H9 (cell line): ENCODE measurements around the gene MCF2L. TPM values are rescaled to one million over a fixed set of nuclear protein-coding genes. Genes with fewer than 3 reads are reported as not detected.

Experiments used
- DNase-seq: peaks from one replicate; pipeline ENCODE4 v3.0.0-alpha.2; 2017
- H2AFZ ChIP-seq: one replicate; pipeline ENCODE4 v1.6.1; 2013; ENCODE audit warnings: mild to moderate bottlenecking, low read length, control low read depth, moderate library complexity
- H2AK5ac ChIP-seq: 2 replicates; pipeline ENCODE4 v1.6.1; 2013; ENCODE audit warnings: low read length, control low read depth, mixed read lengths; ENCODE audit not compliant: insufficient read length
- H2BK120ac ChIP-seq: one replicate; pipeline ENCODE4 v1.6.1; 2013; ENCODE audit warnings: low read depth, mild to moderate bottlenecking, low read length, control low read depth, inconsistent platforms; ENCODE audit not compliant: poor library complexity, severe bottlenecking
- H2BK12ac ChIP-seq: 2 replicates; pipeline ENCODE4 v1.6.1; 2013; ENCODE audit warnings: low read length, control low read depth, mixed read lengths, low read depth; ENCODE audit not compliant: insufficient read length
- H2BK15ac ChIP-seq: 2 replicates; pipeline ENCODE4 v1.6.1; 2013; ENCODE audit warnings: low read depth, low read length, control low read depth
- H2BK20ac ChIP-seq: one replicate; pipeline ENCODE4 v1.6.1; 2013; ENCODE audit warnings: low read depth, mild to moderate bottlenecking, low read length, control low read depth, inconsistent platforms; ENCODE audit not compliant: poor library complexity, severe bottlenecking
- H2BK5ac ChIP-seq: 2 replicates; pipeline ENCODE4 v1.6.1; 2013; ENCODE audit warnings: low read length, control low read depth, mixed read lengths; ENCODE audit not compliant: insufficient read length
- H3K14ac ChIP-seq: 2 replicates; pipeline ENCODE4 v1.6.1; 2013; ENCODE audit warnings: low read length, control low read depth; ENCODE audit not compliant: insufficient read depth
- H3K18ac ChIP-seq: 2 replicates; pipeline ENCODE4 v1.6.1; 2013; ENCODE audit warnings: low read depth, mild to moderate bottlenecking, mixed read lengths, low read length, control low read depth; ENCODE audit not compliant: insufficient read length
- H3K23ac ChIP-seq: 2 replicates; pipeline ENCODE4 v1.6.1; 2013; ENCODE audit warnings: low read length, control low read depth, mixed read lengths, low read depth; ENCODE audit not compliant: insufficient read length
- H3K23me2 ChIP-seq: 2 replicates; pipeline ENCODE4 v1.6.1; 2013; ENCODE audit warnings: low read depth, mild to moderate bottlenecking, mixed read lengths, low read length, control low read depth; ENCODE audit not compliant: insufficient read length, poor library complexity, severe bottlenecking
- H3K27ac ChIP-seq: 2 replicates; pipeline ENCODE4 v1.5.1; 2013; ENCODE audit warnings: low read length, control low read depth, mixed read lengths, low read depth; ENCODE audit not compliant: insufficient read length
- H3K27me3 ChIP-seq: 2 replicates; pipeline ENCODE4 v1.6.1; 2013; ENCODE audit warnings: low read length, control low read depth, inconsistent platforms; ENCODE audit not compliant: insufficient read depth
- H3K4ac ChIP-seq: 2 replicates; pipeline ENCODE4 v1.6.1; 2013; ENCODE audit warnings: low read depth, mild to moderate bottlenecking, control low read depth, inconsistent platforms, low read length, moderate library complexity
- H3K4me1 ChIP-seq: 2 replicates; pipeline ENCODE4 v1.6.1; 2013; ENCODE audit warnings: low read length, control low read depth, inconsistent platforms; ENCODE audit not compliant: insufficient read depth
- H3K4me2 ChIP-seq: 2 replicates; pipeline ENCODE4 v1.6.1; 2013; ENCODE audit warnings: low read length, control low read depth, mixed read lengths; ENCODE audit not compliant: insufficient read length, insufficient read depth
- H3K56ac ChIP-seq: 2 replicates; pipeline ENCODE4 v1.6.1; 2013; ENCODE audit warnings: low read depth, mild to moderate bottlenecking, mixed read lengths, low read length, control low read depth; ENCODE audit not compliant: insufficient read length
- H3K79me1 ChIP-seq: 2 replicates; pipeline ENCODE4 v1.6.1; 2013; ENCODE audit warnings: low read depth, mild to moderate bottlenecking, moderate library complexity, low read length, control low read depth, inconsistent platforms; ENCODE audit not compliant: insufficient read depth, poor library complexity, severe bottlenecking
- H3K79me2 ChIP-seq: 2 replicates; pipeline ENCODE4 v1.6.1; 2013; ENCODE audit warnings: low read length, control low read depth, inconsistent platforms; ENCODE audit not compliant: insufficient read depth
- H3K9ac ChIP-seq: 2 replicates; pipeline ENCODE4 v1.6.1; 2013; ENCODE audit warnings: low read length, control low read depth, mixed read lengths; ENCODE audit not compliant: insufficient read length; ENCODE audit errors: extremely low read depth
- H3K9me3 ChIP-seq: one replicate; pipeline ENCODE4 v1.6.1; 2013; ENCODE audit warnings: low read depth, low read length, inconsistent platforms; ENCODE audit not compliant: control insufficient read depth
- H3T11ph ChIP-seq: one replicate; pipeline ENCODE4 v1.6.1; 2013; ENCODE audit warnings: mild to moderate bottlenecking, low read length, control low read depth, inconsistent platforms
- H4K20me1 ChIP-seq: one replicate; pipeline ENCODE4 v1.6.1; 2013; ENCODE audit not compliant: control insufficient read depth, insufficient read length, insufficient read depth
- H4K5ac ChIP-seq: 2 replicates; pipeline ENCODE4 v1.6.1; 2013; ENCODE audit warnings: low read depth, mild to moderate bottlenecking, mixed read lengths, low read length, control low read depth; ENCODE audit not compliant: insufficient read length
- H4K8ac ChIP-seq: replicated peaks from 2 replicates; pipeline ENCODE4 v1.6.1; 2013; ENCODE audit warnings: low read length, control low read depth, mixed read lengths, low read depth; ENCODE audit not compliant: insufficient read length
- H4K91ac ChIP-seq: 2 replicates; pipeline ENCODE4 v1.6.1; 2013; ENCODE audit warnings: low read depth, mild to moderate bottlenecking, moderate library complexity, mixed read lengths, low read length, control low read depth; ENCODE audit not compliant: insufficient read length
- H3K27ac Mint-ChIP-seq, 3 experiments: 2 replicates in 2 of 3; 3 replicates in 1 of 3; pipeline ENCODE4 v1.8.0; 2020 to 2021; ENCODE audit warnings: mixed read lengths in 3 of 3, mild to moderate bottlenecking in 1 of 3, moderate library complexity in 1 of 3
- H3K27me3 Mint-ChIP-seq: 2 replicates; pipeline ENCODE4 v1.8.0; 2021; ENCODE audit warnings: low read depth, mild to moderate bottlenecking, moderate library complexity, mixed read lengths
- H3K36me3 Mint-ChIP-seq, 3 experiments: 2 replicates in 2 of 3; 3 replicates in 1 of 3; pipeline ENCODE4 v1.8.0; 2020 to 2021; ENCODE audit warnings: low read depth in 3 of 3, mixed read lengths in 3 of 3; ENCODE audit not compliant: insufficient read depth in 1 of 3
- H3K4me1 Mint-ChIP-seq, 2 experiments: 2 replicates each; pipeline ENCODE4 v1.8.0; 2020; ENCODE audit warnings: mixed read lengths in 2 of 2
- H3K4me3 Mint-ChIP-seq, 2 experiments: 2 replicates in 1 of 2; 3 replicates in 1 of 2; pipeline ENCODE4 v1.8.0; 2020 to 2021; ENCODE audit warnings: mild to moderate bottlenecking in 2 of 2, mixed read lengths in 2 of 2, moderate library complexity in 1 of 2
- H3K9me3 Mint-ChIP-seq, 2 experiments: 2 replicates in 1 of 2; 3 replicates in 1 of 2; pipeline ENCODE4 v1.8.0; 2020; ENCODE audit warnings: mild to moderate bottlenecking in 2 of 2, mixed read lengths in 2 of 2, moderate library complexity in 1 of 2
- WGBS: extraction: QIAGEN DNeasy Blood & Tissue Kit; methylation state at CpG from one replicate; pipeline ENCODE4 v1.1.7; 2013; ENCODE audit warnings: missing lambda C conversion rate, low lambda C conversion rate, mixed read lengths; ENCODE audit not compliant: insufficient read length; ENCODE audit errors: extremely low coverage; 5-methylcytosine and 5-hydroxymethylcytosine counted together
- total RNA-seq: library from RNA; stranded (reverse); gene quantifications from 2 replicates; pipeline ENCODE4 v1.2.1, GENCODE V29; 2021
- TF ChIP-seq, protein P1 (sequence below): fragments of 200-600 bp; sonication (generic); conservative IDR thresholded peaks from 3 replicates; pipeline ENCODE4 v1.8.0; 2021; ENCODE audit warnings: antibody characterized with exemption, mild to moderate bottlenecking

The MCF2L gene
- total RNA-seq, 1 experiment from 2014 or later: 18.5 TPM

GRCh38 chr13:113087923-113088690, 119.1 kb downstream of the MCF2L start:
- H2AK5ac ChIP-seq: no peak overlapping the region
- H4K91ac ChIP-seq: no peak overlapping the region
- H2BK20ac ChIP-seq: no peak overlapping the region
- no peak overlapping the region for H3K9ac ChIP-seq
- no peaks in the 10 kb centered on the region for H3K79me1 ChIP-seq
- H3K27me3 Mint-ChIP-seq: peaks cover 1% of the 10 kb centered on the region; the same call in 1 of the 2 replicates
- H4K5ac ChIP-seq: no peak overlapping the region
- H3T11ph ChIP-seq: no peak overlapping the region
- H3K23me2 ChIP-seq: no peaks in the 10 kb centered on the region
- no CpG with 5 or more reads among the region's 40 CpGs for WGBS
- H2BK15ac ChIP-seq: no peak overlapping the region
- H3K27ac Mint-ChIP-seq: peak overlapping the region in 1 of 3 experiments; percentile 79; a peak in 1 of 7 replicates
- no peak overlapping the region for H3K4me2 ChIP-seq
- no peaks in the 10 kb centered on the region for H3K9me3 Mint-ChIP-seq
- no peak overlapping the region for H2BK120ac ChIP-seq
- H3K9me3 ChIP-seq: no peaks in the 10 kb centered on the region
- H3K18ac ChIP-seq: no peak overlapping the region
- H3K4me1 Mint-ChIP-seq: peaks cover 12 to 18% of the 10 kb centered on the region in 2 experiments
- TF ChIP-seq, protein P1, sequence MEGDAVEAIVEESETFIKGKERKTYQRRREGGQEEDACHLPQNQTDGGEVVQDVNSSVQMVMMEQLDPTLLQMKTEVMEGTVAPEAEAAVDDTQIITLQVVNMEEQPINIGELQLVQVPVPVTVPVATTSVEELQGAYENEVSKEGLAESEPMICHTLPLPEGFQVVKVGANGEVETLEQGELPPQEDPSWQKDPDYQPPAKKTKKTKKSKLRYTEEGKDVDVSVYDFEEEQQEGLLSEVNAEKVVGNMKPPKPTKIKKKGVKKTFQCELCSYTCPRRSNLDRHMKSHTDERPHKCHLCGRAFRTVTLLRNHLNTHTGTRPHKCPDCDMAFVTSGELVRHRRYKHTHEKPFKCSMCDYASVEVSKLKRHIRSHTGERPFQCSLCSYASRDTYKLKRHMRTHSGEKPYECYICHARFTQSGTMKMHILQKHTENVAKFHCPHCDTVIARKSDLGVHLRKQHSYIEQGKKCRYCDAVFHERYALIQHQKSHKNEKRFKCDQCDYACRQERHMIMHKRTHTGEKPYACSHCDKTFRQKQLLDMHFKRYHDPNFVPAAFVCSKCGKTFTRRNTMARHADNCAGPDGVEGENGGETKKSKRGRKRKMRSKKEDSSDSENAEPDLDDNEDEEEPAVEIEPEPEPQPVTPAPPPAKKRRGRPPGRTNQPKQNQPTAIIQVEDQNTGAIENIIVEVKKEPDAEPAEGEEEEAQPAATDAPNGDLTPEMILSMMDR: no peak
- no peak overlapping the region for H2AFZ ChIP-seq
- no peak overlapping the region for H3K23ac ChIP-seq
- H3K4ac ChIP-seq: no peak overlapping the region
- no peaks in the 10 kb centered on the region for H3K79me2 ChIP-seq
- peaks cover 0 to 9% (median 6%) of the 10 kb centered on the region in 3 experiments; a peak in 4 of 7 replicates for H3K36me3 Mint-ChIP-seq
- no peak overlapping the region for H4K8ac ChIP-seq
- H3K27me3 ChIP-seq: no peaks in the 10 kb centered on the region
- no peak for DNase-seq
- H3K27ac ChIP-seq: no peak overlapping the region
- H2BK12ac ChIP-seq: no peak overlapping the region
- H3K4me3 Mint-ChIP-seq: no peak overlapping the region
- H4K20me1 ChIP-seq: peaks cover 2% of the 10 kb centered on the region
- no peak overlapping the region for H2BK5ac ChIP-seq
- H3K14ac ChIP-seq: no peak overlapping the region; the same call in 1 of the 2 replicates
- H3K56ac ChIP-seq: no peak overlapping the region
- H3K4me1 ChIP-seq: no peaks in the 10 kb centered on the region; the same call in 1 of the 2 replicates
